Left renal pelvis (tissue), 4 donors: ENCODE measurements around the gene SYNC. TPM values are rescaled to one million over a fixed set of nuclear protein-coding genes. Genes with fewer than 3 reads are reported as not detected.

Experiments
- DNase-seq, 4 donors: peaks; one replicate each; pipeline ENCODE4 v3.0.0-alpha.2; 2013; ENCODE audit warnings: low read depth in 4 of 4, low spot score in 3 of 4
- polyA plus RNA-seq, 4 donors: library from polyadenylated mRNA; unstranded; fragments of 120-200 nt; gene quantifications; one replicate each; pipeline ENCODE4 v1.2.1, GENCODE V29; 2013; ENCODE audit not compliant: insufficient read length in 4 of 4

The SYNC gene
- polyA plus RNA-seq = 1 to 10 TPM; 1.6 to 6.2 (median 2.2) TPM

GRCh38 chr1:32702599-32703478, at the start of gene SYNC:
Gene SYNC (minus strand): TSS chr1:32702770. CDS start chr1:32702660, 110 bp downstream.
- no peak for DNase-seq

- no peak for DNase-seq
These were observed 47.2 kb upstream of the SYNC start for GRCh38 chr1:32749771-32750170.

- no peak for DNase-seq
These were observed 46.8 kb upstream of the SYNC start for GRCh38 chr1:32749332-32749731.

- no peak for DNase-seq
These were observed 46.4 kb upstream of the SYNC start for GRCh38 chr1:32748926-32749325.

GRCh38 chr1:32748348-32748747, 45.8 kb upstream of the SYNC start:
- no peak for DNase-seq

- DNase-seq = no peak
These were observed 43.6 kb upstream of the SYNC start for GRCh38 chr1:32746130-32746529.

- DNase-seq = no peak
These were observed 41.5 kb upstream of the SYNC start for GRCh38 chr1:32744071-32744425.

GRCh38 chr1:32743380-32744070, 41.0 kb upstream of the SYNC start:
- no peak for DNase-seq

- no peak for DNase-seq
These were observed 40.4 kb upstream of the SYNC start for GRCh38 chr1:32742956-32743355.

GRCh38 chr1:32742199-32742947, 39.8 kb upstream of the SYNC start:
- DNase-seq = no peak

- no peak for DNase-seq
These were observed 39.0 kb upstream of the SYNC start for GRCh38 chr1:32741413-32742198.

- DNase-seq = no peak
These were observed 38.5 kb upstream of the SYNC start for GRCh38 chr1:32741059-32741412.

- no peak for DNase-seq
These were observed 34.5 kb upstream of the SYNC start for GRCh38 chr1:32736812-32737791.

GRCh38 chr1:32733582-32734321, 31.2 kb upstream of the SYNC start:
- DNase-seq = no peak

GRCh38 chr1:32729254-32730046, 26.9 kb upstream of the SYNC start:
- no peak for DNase-seq

- DNase-seq = no peak
These were observed 26.0 kb upstream of the SYNC start for GRCh38 chr1:32728413-32729077.

- no peak for DNase-seq
These were observed 25.3 kb upstream of the SYNC start for GRCh38 chr1:32727876-32728275.
